GM18951 (cell line): ENCODE measurements around the gene TBL1X.

Experiments
- POLR2A ChIP-seq: IDR thresholded peaks from 4 replicates; pipeline ENCODE4 v1.6.1; 2011; ENCODE audit warnings: mild to moderate bottlenecking; ENCODE audit not compliant: insufficient read length, insufficient read depth; ENCODE audit errors: extremely low read depth
- in situ Hi-C: fragments of 300-500 bp; cut with MboI; formaldehyde crosslinking; loops from one replicate; pipeline ENCODE4 v1.12.0; 2022; ENCODE audit warnings: low sequenced_read_pairs, mixed read lengths, inconsistent platforms; ENCODE audit not compliant: unreplicated experiment

TBL1X gene

GRCh38 chrX:9703406-9703805, 238.5 kb downstream of the TBL1X start:
- in situ Hi-C loops: no loop called here
- no peak for TF ChIP-seq POLR2A

- in situ Hi-C loops: no loop called here
- TF ChIP-seq POLR2A: no peak
Observed at GRCh38 chrX:9704876-9705465, 240.1 kb downstream of the TBL1X start.

- in situ Hi-C loops: no loop called here
- TF ChIP-seq POLR2A: no peak
Observed at GRCh38 chrX:9706421-9706820, 241.6 kb downstream of the TBL1X start.

- in situ Hi-C loops: no loop called here
- TF ChIP-seq POLR2A: no peak
Observed at GRCh38 chrX:9707306-9708033, 242.6 kb downstream of the TBL1X start.

GRCh38 chrX:9708086-9708485, 243.2 kb downstream of the TBL1X start:
- in situ Hi-C loops: no loop called here
- TF ChIP-seq POLR2A: no peak

- TF ChIP-seq POLR2A: no peak
- in situ Hi-C loops: no loop called here
Observed at GRCh38 chrX:9708923-9709553, 244.2 kb downstream of the TBL1X start.

GRCh38 chrX:9710332-9710731, 245.5 kb downstream of the TBL1X start:
- TF ChIP-seq POLR2A: no peak
- in situ Hi-C loops: no loop called here

GRCh38 chrX:9717376-9717775, 252.5 kb downstream of the TBL1X start:
- in situ Hi-C loops: no loop called here
- TF ChIP-seq POLR2A: no peak

- in situ Hi-C loops: no loop called here
- no peak for TF ChIP-seq POLR2A
Observed at GRCh38 chrX:9724711-9725110, 259.9 kb downstream of the TBL1X start.

- no peak for TF ChIP-seq POLR2A
- in situ Hi-C loops: no loop called here
Observed at GRCh38 chrX:9728261-9728660, 263.4 kb downstream of the TBL1X start.

- in situ Hi-C loops: no loop called here
- no peak for TF ChIP-seq POLR2A
Observed at GRCh38 chrX:9729171-9729885, 264.5 kb downstream of the TBL1X start.

GRCh38 chrX:9730078-9730477, 265.2 kb downstream of the TBL1X start:
- in situ Hi-C loops: no loop called here
- TF ChIP-seq POLR2A: no peak

- TF ChIP-seq POLR2A: no peak
- in situ Hi-C loops: no loop called here
Observed at GRCh38 chrX:9730752-9731151, 265.9 kb downstream of the TBL1X start.

GRCh38 chrX:9737363-9737762, 272.5 kb downstream of the TBL1X start:
- in situ Hi-C loops: no loop called here

GRCh38 chrX:9738151-9738550, 273.3 kb downstream of the TBL1X start:
- in situ Hi-C loops: no loop called here
- no peak for TF ChIP-seq POLR2A

More at GRCh38 chrX:9737363-9737762, 272.5 kb downstream of the TBL1X start:
- TF ChIP-seq POLR2A: no peak
